ENCODE results near the gene TRNT1.

TRNT1 gene

GRCh38 chr3:3126477-3127431 lies at the start of gene TRNT1:
TRNT1 (plus strand) TSS chr3:3126940; CDS start chr3:3129041, 2,101 bp downstream.
- peak; percentile 97 for DNase-seq (ENCODE audit: low spot score)

GRCh38 chr3:3080309-3080708 lies 46.4 kb upstream of the TRNT1 start:
- DNase-seq (ENCODE audit: low spot score): no peak

- DNase-seq (ENCODE audit: low spot score): no peak
Measured at GRCh38 chr3:3081381-3082233, 45.1 kb upstream of the TRNT1 start.

DNA sequence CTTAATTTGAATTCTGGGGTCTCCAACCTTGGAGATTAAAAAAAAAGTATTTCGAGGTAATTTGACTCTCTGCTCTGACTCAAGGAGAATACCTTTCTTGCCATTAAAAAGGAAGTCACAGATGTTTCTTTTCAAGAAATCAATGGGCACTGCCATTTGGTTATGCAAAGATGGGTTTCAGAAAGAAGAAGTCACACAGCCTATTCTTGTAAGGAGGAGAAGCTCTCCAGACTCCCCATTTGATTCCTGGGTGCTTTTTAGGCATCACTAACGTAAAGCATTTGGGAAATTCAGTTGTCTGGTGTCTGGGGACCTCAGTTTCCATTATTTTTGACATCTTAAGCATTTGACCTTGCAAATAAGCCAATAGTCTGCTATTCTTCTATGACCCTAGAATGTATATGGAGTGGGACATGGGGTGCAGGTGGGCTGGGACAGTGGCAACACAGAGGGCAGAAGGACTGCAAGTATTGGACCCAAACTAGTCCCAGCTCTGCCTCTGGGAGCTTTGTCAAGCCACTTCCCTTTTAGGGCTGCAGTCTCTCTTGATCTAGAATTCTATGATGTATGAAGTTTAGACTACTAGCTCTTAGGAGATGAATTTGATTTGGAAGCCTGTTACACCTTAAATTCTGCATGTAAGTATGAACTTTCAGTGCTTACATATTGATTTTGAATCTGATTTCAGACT lies 44.4 kb upstream of the TRNT1 start:
- no peak for DNase-seq (ENCODE audit: low spot score)

DNA sequence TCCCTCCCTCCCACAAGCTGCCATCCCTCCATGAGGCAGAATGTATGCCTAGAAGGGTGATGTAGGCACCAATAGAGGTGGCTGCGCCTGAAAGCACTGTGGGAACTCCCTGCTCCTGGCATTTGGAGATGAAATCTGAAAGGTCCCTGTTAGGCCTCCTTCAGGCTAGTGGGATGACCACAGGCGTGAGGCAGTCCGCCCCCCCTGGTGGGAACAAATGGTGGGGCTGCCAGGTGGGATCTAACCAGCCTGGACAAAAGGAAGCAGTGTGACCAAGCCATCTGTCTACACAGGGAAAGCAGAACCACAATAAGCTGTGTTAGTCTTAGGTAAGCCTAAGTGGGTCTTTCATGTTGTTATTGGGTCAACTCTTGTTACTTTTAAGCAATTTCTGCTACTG lies 41.9 kb upstream of the TRNT1 start:
- no peak for DNase-seq (ENCODE audit: low spot score)

DNA sequence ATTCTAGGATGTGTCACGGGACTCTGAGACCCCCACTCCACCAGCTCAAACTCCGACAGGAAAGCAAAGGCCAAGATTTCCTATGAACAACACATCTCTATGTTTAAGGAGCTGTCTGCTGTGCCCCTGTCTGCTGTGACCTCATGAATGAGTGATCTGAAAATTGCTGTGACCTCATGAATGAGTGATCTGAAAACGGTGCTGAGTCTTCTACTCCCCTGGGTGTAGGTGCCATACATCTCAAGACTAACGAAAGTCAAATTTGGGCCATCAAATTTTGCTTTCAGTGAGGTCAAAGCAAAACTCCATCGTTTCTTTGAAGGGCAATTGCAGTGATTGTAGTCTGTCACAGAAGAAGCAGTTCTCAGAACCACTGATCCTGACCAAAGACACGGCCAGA lies 41.0 kb upstream of the TRNT1 start:
- no peak for DNase-seq (ENCODE audit: low spot score)

GRCh38 chr3:3086239-3086638 lies 40.5 kb upstream of the TRNT1 start:
- DNase-seq (ENCODE audit: low spot score): no peak

- no peak for DNase-seq (ENCODE audit: low spot score)
Measured at GRCh38 chr3:3087279-3087678, 39.5 kb upstream of the TRNT1 start.

- no peak for DNase-seq (ENCODE audit: low spot score)
Measured at GRCh38 chr3:3087716-3088465, 38.8 kb upstream of the TRNT1 start.

DNA sequence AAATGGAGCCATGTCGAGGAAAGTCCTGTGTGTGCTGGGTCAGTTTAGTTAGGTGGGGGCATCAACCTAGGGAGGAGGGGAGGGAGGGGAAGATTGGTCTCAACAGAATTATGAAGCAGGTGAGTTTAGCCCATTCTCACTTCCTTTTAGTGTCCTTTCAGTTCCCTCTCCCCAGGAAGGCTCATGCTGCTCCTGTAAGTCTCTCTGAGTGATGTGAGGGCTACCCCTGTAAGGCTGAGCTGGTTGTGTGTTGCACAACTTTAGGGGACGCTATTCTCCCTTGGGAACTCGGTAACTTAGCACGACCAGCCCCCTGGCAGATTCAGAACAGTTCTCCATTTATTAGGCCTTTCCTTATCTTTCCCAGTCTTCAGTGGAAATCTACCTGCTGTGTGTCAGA lies 37.7 kb upstream of the TRNT1 start:
- DNase-seq (ENCODE audit: low spot score): no peak

- no peak for DNase-seq (ENCODE audit: low spot score)
Measured at GRCh38 chr3:3097958-3098357, 28.8 kb upstream of the TRNT1 start.

DNA sequence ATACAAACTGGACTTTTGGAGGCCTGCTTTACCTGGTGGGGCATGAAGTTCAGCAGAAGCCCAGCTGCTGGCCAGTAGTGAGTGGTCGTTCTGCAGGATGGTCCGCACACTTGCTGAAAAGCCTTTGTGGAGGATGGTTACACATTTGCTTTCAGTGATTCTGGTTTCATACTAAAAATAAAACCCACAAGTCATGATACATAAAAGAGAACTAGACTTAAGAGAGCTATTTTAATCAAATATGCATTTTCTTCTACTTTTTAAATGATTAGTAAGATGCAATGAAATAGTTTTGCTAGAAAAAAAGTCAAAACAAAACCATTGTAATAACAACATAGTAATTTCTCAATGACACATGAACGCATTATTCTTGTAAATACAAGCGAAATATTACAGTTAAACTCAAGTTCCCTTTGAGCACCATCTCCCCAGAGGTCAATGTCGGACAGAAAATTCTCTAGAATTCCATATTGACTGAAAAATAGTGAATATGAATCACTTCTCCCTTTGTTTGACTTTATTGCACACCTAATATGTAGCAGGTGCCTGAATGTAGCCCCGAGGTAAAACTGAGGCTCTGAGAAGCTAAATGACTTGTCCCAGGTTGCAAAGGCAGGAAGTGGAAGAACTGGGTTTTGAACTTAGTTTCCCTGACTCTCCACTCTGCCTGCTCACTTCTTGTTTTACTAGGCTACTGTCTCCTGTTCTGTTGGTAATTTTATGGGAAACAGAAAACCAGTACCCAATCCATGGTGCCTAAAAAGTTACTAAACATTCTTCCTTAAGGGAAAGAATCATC lies 24.9 kb upstream of the TRNT1 start:
- DNase-seq (ENCODE audit: low spot score): no peak

- DNase-seq (ENCODE audit: low spot score): no peak
Measured at GRCh38 chr3:3102751-3103150, 24.0 kb upstream of the TRNT1 start.

DNA sequence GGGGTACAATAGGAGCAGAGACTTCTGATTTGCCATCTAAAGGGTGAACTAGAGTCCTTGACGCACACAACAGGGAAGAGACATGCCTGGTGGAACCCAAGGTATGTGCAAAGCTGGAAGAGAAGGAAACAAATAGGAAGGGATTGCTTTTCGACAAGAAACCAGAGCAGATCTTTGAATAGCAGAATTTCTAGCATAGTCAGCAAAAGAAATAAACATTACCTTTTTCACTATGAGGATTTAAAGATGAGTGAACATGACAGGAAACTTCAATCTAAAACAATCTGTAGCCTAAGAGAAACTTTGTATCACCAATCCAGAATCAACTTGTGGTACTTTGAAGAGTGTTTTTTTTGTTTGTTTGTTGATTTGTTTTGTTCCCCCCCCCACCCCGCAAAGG lies 21.5 kb upstream of the TRNT1 start:
- DNase-seq (ENCODE audit: low spot score): no peak

DNA sequence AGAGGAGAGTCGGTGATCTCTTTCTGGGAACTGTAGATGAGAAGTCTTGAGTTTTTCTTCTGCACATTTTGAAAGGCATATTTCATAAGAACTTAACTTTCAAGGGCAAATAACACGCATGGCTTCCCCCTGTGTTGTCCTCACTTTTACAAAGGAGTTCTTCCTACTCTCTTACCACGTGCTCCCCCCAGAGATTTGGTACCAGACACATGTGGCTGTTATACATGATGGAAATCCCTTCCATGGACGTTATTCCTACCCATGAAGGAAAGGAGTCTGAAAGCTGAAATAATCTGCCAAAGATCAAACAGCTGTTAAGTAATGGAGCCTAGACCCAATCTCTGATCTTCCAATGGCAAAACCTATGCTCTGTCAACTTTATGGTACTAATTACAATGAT lies 20.9 kb upstream of the TRNT1 start:
- no peak for DNase-seq (ENCODE audit: low spot score)

DNA sequence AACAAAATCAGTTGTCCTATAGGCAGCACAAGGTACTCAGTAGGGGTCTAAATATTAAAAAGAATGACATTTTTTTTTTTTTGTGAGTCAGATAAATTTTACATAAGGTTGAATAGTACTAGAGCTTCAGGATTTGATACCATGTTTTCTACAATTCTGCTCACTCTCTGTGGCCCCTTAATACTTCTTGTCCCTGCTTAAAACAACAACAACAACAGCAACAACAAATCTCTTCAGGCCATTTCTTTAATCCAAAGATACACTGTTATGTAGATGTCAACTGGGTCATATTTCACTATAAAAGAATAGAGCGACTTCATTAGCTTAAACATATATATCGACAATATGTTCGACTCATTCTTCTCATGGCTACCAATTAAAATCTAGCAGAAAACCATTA lies 19.6 kb upstream of the TRNT1 start:
- no peak for DNase-seq (ENCODE audit: low spot score)

- DNase-seq (ENCODE audit: low spot score): no peak
Measured at GRCh38 chr3:3107858-3108257, 18.9 kb upstream of the TRNT1 start.

DNA sequence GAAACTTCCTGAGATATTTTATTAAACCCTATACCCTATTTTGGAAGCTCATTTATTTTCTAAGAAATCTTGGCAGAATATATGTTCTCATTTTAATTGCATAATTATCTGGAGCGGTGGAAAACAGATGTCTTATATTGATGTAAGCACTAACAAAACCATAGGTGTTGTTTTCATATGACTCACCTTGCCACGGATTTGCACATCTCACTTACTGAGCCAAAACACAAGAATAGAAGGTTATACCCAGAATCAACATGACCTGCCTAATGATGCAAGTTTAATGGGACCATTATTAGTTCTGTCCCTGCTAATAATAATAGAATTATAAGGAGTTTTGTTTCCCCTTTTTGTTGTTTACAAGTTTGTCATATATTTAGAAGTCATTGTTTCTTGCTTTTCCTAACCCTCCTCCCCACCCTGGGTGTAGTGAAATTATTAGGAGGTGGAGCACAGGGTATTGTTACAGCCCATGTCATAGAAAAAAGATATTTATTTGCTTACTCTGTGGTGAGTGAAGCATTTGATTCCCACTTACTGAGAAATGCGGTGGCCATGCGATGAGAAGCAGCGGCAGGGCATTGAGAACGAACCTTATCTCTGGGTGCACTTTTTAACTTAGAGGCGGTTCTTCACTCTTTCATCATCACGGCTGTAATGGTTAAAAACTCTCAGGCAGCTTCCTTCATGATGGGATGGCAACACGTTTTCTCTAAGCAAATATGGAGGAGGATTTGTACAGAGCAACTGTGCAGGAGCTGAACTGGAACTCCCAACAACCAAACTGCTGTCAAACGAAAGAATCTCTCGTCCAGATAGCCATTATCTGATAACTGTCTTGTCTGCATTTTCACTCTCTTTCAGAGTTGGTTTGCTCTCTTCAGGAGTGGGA lies 17.1 kb upstream of the TRNT1 start:
- DNase-seq (ENCODE audit: low spot score): no peak

- no peak for DNase-seq (ENCODE audit: low spot score)
Measured at GRCh38 chr3:3110299-3110630, 16.5 kb upstream of the TRNT1 start, which contains the start of gene IL5RA. IL5RA (minus strand) TSS chr3:3110374; CDS start chr3:3104984, 5,390 bp downstream.
